Keratinocyte (primary cell): ENCODE measurements around the gene ZNF521. TPM values are rescaled to one million over a fixed set of nuclear protein-coding genes. Genes with fewer than 3 reads are reported as not detected.

ENCODE experiments used
- DNase-seq: peaks from one replicate; pipeline ENCODE4 v3.0.0-alpha.2; 2011; ENCODE audit warnings: low read depth, missing footprints, low spot score
- FAIRE-seq: peaks from 2 replicates; lab custom pipeline; 2011; peaks lifted over from hg19 to GRCh38; lab: Jason Lieb, UNC
- H2AFZ ChIP-seq: 2 replicates; pipeline ENCODE4 v1.6.0; 2012; ENCODE audit warnings: low read length, control low read depth, inconsistent platforms; ENCODE audit not compliant: control insufficient read depth
- H3K27ac ChIP-seq: 2 replicates; pipeline ENCODE4 v1.5.1; 2011; ENCODE audit warnings: low read length; ENCODE audit not compliant: control insufficient read depth, insufficient read depth
- H3K27me3 ChIP-seq: 3 replicates; pipeline ENCODE4 v1.6.0; 2011; ENCODE audit warnings: low read length; ENCODE audit not compliant: control insufficient read depth, insufficient read depth; ENCODE audit errors: extremely low read depth
- H3K36me3 ChIP-seq, 2 experiments: 2 replicates in 1 of 2; 3 replicates in 1 of 2; pipeline ENCODE4 v1.5.1; 2011; ENCODE audit warnings: low read length in 2 of 2, mild to moderate bottlenecking in 1 of 2; ENCODE audit not compliant: control insufficient read depth in 2 of 2, insufficient read depth in 2 of 2; ENCODE audit errors: extremely low read depth in 1 of 2
- H3K4me1 ChIP-seq: 3 replicates; pipeline ENCODE4 v1.5.1; 2011; ENCODE audit warnings: low read length; ENCODE audit not compliant: control insufficient read depth, insufficient read depth; ENCODE audit errors: extremely low read depth
- H3K4me2 ChIP-seq: 3 replicates; pipeline ENCODE4 v1.6.0; 2011; ENCODE audit warnings: low read depth, low read length; ENCODE audit not compliant: control insufficient read depth, insufficient read depth; ENCODE audit errors: extremely low read depth
- H3K4me3 ChIP-seq, 3 experiments: fragments of 200-600 bp in 1 of 3; sonication (generic) in 1 of 3; 2 replicates in 2 of 3; 3 replicates in 1 of 3; pipeline ENCODE4 v1.5.1; 2011 to 2016; ENCODE audit warnings: low read length in 3 of 3, mild to moderate bottlenecking in 3 of 3, control low read depth in 2 of 3, inconsistent platforms in 1 of 3, low read depth in 1 of 3, mixed read lengths in 1 of 3, mixed run types in 1 of 3, moderate library complexity in 1 of 3; ENCODE audit not compliant: control insufficient read depth in 2 of 3, insufficient read depth in 2 of 3; ENCODE audit errors: extremely low read depth in 1 of 3
- H3K79me2 ChIP-seq: 2 replicates; pipeline ENCODE4 v1.6.0; 2012; ENCODE audit warnings: low read length; ENCODE audit not compliant: control insufficient read depth, insufficient read depth
- H3K9ac ChIP-seq: 3 replicates; pipeline ENCODE4 v1.6.0; 2011; ENCODE audit warnings: low read length; ENCODE audit not compliant: control insufficient read depth, insufficient read depth; ENCODE audit errors: extremely low read depth
- H3K9me1 ChIP-seq: 3 replicates; pipeline ENCODE4 v1.6.0; 2011; ENCODE audit warnings: low read length; ENCODE audit not compliant: control insufficient read depth, insufficient read depth; ENCODE audit errors: extremely low read depth
- H3K9me3 ChIP-seq: 2 replicates; pipeline ENCODE4 v1.5.1; 2012; ENCODE audit warnings: low read depth, low read length; ENCODE audit not compliant: control insufficient read depth
- H4K20me1 ChIP-seq: 3 replicates; pipeline ENCODE4 v1.6.0; 2011; ENCODE audit warnings: low read length; ENCODE audit not compliant: control insufficient read depth, insufficient read depth; ENCODE audit errors: extremely low read depth
- EZH2 ChIP-seq: IDR thresholded peaks from one replicate; pipeline ENCODE4 v1.6.1; 2012; ENCODE audit warnings: inconsistent platforms, mild to moderate bottlenecking, low read length, moderate library complexity
- dilution Hi-C: fragments of 300-500 bp; cut with MboI; formaldehyde crosslinking; loops from one replicate; pipeline ENCODE4 v1.7.0; 2020; ENCODE audit warnings: low sequenced_read_pairs; ENCODE audit not compliant: extremely low pct_ligation_motif_present
- polyA plus RNA-seq, 5 experiments: library from polyadenylated mRNA; depleted of rRNA in 3 of 5; stranded (reverse) in 3 of 5; stranded (forward) in 1 of 5; unstranded in 1 of 5; fragments of >200 nt; gene quantifications; 1 replicate in 1 of 5; 2 replicates in 3 of 5; 3 replicates in 1 of 5; pipeline versions ENCODE4 v1.2.1 to v1.2.3, GENCODE V29; 2011 to 2012; ENCODE audit warnings: missing spikeins in 2 of 5, low read depth in 1 of 5, low replicate concordance in 1 of 5
- TF ChIP-seq, protein P1 (sequence below), 3 experiments: IDR thresholded peaks in 1 of 3; conservative IDR thresholded peaks in 1 of 3; optimal IDR thresholded peaks in 1 of 3; 2 replicates in 2 of 3; 3 replicates in 1 of 3; pipeline versions ENCODE3 to v1.5.1; 2011; ENCODE audit warnings: low read length in 3 of 3, mild to moderate bottlenecking in 3 of 3, moderate library complexity in 2 of 3, control low read depth in 1 of 3, inconsistent platforms in 1 of 3; ENCODE audit not compliant: insufficient read depth in 2 of 3; ENCODE audit errors: extremely low read depth in 1 of 3

The ZNF521 gene
- polyA plus RNA-seq, 1 donor (not counting 4 experiments of a cell fraction or from before 2014, with no cell fraction given) = 0.07 TPM

DNA sequence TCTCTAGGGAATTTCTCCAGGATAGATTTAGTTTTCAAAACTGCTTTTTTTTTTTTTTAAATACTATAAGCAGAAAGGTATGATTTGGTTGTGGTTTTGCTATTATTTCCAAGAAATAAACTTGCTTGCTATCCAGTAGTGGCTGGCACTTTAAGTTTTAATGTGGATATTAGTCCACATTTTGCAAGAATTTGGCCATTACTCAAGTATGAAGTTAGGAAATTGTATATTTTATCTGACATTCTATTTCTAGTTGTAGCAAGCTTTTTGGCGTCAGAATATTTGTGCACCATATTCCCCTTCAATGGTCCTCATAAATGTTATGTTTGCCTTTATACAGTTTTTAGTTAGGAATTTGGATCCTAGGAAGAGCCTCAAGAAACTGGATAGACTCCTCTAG, 226.3 kb downstream of the ZNF521 start:
- dilution Hi-C loops = no loop called here
- H3K9ac ChIP-seq = no peak overlapping the region
- TF ChIP-seq, protein P1, sequence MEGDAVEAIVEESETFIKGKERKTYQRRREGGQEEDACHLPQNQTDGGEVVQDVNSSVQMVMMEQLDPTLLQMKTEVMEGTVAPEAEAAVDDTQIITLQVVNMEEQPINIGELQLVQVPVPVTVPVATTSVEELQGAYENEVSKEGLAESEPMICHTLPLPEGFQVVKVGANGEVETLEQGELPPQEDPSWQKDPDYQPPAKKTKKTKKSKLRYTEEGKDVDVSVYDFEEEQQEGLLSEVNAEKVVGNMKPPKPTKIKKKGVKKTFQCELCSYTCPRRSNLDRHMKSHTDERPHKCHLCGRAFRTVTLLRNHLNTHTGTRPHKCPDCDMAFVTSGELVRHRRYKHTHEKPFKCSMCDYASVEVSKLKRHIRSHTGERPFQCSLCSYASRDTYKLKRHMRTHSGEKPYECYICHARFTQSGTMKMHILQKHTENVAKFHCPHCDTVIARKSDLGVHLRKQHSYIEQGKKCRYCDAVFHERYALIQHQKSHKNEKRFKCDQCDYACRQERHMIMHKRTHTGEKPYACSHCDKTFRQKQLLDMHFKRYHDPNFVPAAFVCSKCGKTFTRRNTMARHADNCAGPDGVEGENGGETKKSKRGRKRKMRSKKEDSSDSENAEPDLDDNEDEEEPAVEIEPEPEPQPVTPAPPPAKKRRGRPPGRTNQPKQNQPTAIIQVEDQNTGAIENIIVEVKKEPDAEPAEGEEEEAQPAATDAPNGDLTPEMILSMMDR (optimal IDR thresholded peaks at IDR 0.05 in 1 of 3, IDR thresholded peaks at IDR 0.05 in 1 of 3, conservative IDR thresholded peaks at IDR 0.05 in 1 of 3; ENCODE audit: extremely low read depth in 1 of 3, insufficient read depth in 2 of 3, low read length in 3 of 3) = no peak
- TF ChIP-seq EZH2 = no peak
- H3K79me2 ChIP-seq = no peaks in the 10 kb centered on the region
- no peaks in the 10 kb centered on the region for H3K36me3 ChIP-seq
- H3K9me3 ChIP-seq = no peaks in the 10 kb centered on the region
- no peaks in the 10 kb centered on the region for H4K20me1 ChIP-seq
- H2AFZ ChIP-seq = no peak overlapping the region
- H3K9me1 ChIP-seq = no peaks in the 10 kb centered on the region
- DNase-seq (no peak), FAIRE-seq (no peak)
- H3K27ac ChIP-seq = no peak overlapping the region
- no peaks in the 10 kb centered on the region for H3K27me3 ChIP-seq
- no peak overlapping the region for H3K4me3 ChIP-seq
- H3K4me2 ChIP-seq = no peak overlapping the region
- no peaks in the 10 kb centered on the region for H3K4me1 ChIP-seq

DNA sequence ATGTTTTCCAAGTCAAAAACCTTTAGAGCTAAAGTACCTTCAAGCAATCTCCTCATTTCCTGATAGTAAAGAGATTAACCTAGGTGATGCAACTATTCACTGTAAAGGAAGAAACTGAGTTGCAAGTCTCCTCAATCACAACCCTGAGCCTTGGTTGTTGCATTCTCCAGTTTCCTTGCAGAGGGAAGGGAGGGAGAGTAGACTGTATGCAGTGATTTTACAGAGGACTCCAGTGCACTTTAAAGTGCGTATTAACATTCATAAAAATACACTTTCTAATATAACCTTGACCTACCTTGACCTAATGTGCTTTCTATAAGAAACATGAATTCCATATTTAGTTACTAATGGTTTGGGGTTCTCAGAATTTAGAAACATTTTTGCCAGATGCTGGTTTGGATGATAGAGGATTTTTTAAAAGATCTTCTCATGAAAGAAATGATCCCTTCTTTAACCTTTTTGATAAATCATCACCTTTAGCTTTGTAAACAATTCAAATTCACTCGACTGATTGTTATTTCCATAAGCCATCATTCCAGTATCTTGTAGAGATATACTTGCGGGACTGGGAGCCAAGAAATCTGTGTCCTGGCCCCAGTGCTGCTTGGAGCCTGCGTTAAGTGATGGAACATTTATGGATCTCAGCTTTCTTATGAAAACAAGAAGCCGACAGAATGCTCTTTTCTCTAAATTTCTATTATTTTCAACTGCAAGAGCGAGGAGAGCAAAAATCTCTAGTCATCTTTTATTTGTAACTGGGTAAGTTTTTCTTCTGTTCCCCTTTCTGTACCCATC, 228.3 kb downstream of the ZNF521 start:
- no peaks in the 10 kb centered on the region for H3K27me3 ChIP-seq
- no peak overlapping the region for H3K4me3 ChIP-seq
- no peaks in the 10 kb centered on the region for H3K79me2 ChIP-seq
- DNase-seq (no peak), FAIRE-seq (no peak)
- H4K20me1 ChIP-seq = no peaks in the 10 kb centered on the region
- no peak overlapping the region for H3K9ac ChIP-seq
- dilution Hi-C loops = no loop called here
- no peaks in the 10 kb centered on the region for H3K4me1 ChIP-seq
- no peak overlapping the region for H3K4me2 ChIP-seq
- no peak overlapping the region for H2AFZ ChIP-seq
- no peaks in the 10 kb centered on the region for H3K9me3 ChIP-seq
- H3K9me1 ChIP-seq = no peaks in the 10 kb centered on the region
- TF ChIP-seq, protein P1 (optimal IDR thresholded peaks at IDR 0.05 in 1 of 3, IDR thresholded peaks at IDR 0.05 in 1 of 3, conservative IDR thresholded peaks at IDR 0.05 in 1 of 3; ENCODE audit: extremely low read depth in 1 of 3, insufficient read depth in 2 of 3, low read length in 3 of 3) = no peak
- no peak for TF ChIP-seq EZH2
- no peak overlapping the region for H3K27ac ChIP-seq
- no peaks in the 10 kb centered on the region for H3K36me3 ChIP-seq
